ENCODE data around the gene LRRC70. TPM values are rescaled to one million over a fixed set of nuclear protein-coding genes. Genes with fewer than 3 reads are reported as not detected.

LRRC70 gene
- total and polyA plus RNA-seq, 2 experiments from 2014 or later, result 0.15 to 1.7 TPM

GRCh38 chr5:62585751-62586150 lies 7.1 kb downstream of the LRRC70 start:
- ATAC-seq, result no peak
- H3K4me2 ChIP-seq, result no peak overlapping the region
- H2AFZ ChIP-seq, result no peak overlapping the region
- DNase-seq (ENCODE audit: low spot score), result no peak
- H3K36me3 ChIP-seq (ENCODE audit: insufficient read depth), result no peaks in the 10 kb centered on the region
- peaks cover 4% of the 10 kb centered on the region; the same call in 1 of the 2 replicates for H3K9me2 ChIP-seq (ENCODE audit: insufficient read depth)
- no peaks in the 10 kb centered on the region; the same call in 1 of the 2 replicates for H3K79me2 ChIP-seq (replicated peaks; ENCODE audit: insufficient read depth)
- no peak overlapping the region for H3K4me3 ChIP-seq
- Mint-ChIP-seq H3K4me3 (no peak overlapping the region), H3K36me3 (ENCODE audit: low read depth) (no peaks in the 10 kb centered on the region), H3K4me1 (peaks cover 6% of the 10 kb centered on the region), H3K27me3 (ENCODE audit: insufficient read depth, low read depth, poor library complexity) (peaks cover 3% of the 10 kb centered on the region), H3K9me3 (no peaks in the 10 kb centered on the region), H3K27ac (peak overlapping the region; percentile 52)
- no peak overlapping the region for H3K27ac ChIP-seq (ENCODE audit: low read depth)
- H3K4me1 ChIP-seq (ENCODE audit: insufficient read depth), result no peaks in the 10 kb centered on the region
- H3K27me3 ChIP-seq (ENCODE audit: insufficient read depth), result no peaks in the 10 kb centered on the region
- TF ChIP-seq JUNB (IDR thresholded peaks at IDR 0.05; ENCODE audit: unreplicated experiment) (no peak), POLR2AphosphoS5 (IDR thresholded peaks at IDR 0.05; ENCODE audit: low read depth) (no peak), CREB1 (CRISPR knock-in tag; IDR thresholded peaks at IDR 0.05; ENCODE audit: low read depth) (no peak), REST (IDR thresholded peaks at IDR 0.05; ENCODE audit: unreplicated experiment) (no peak), ZNF331 (CRISPR knock-in tag; IDR thresholded peaks at IDR 0.05; ENCODE audit: low read depth) (no peak), ZNF114 (CRISPR knock-in tag; IDR thresholded peaks at IDR 0.05) (no peak), STAT1 (IDR thresholded peaks at IDR 0.05; ENCODE audit: unreplicated experiment) (no peak), EZH2phosphoT487 (IDR thresholded peaks at IDR 0.05; ENCODE audit: unreplicated experiment) (no peak), EZH2 (IDR thresholded peaks at IDR 0.05; ENCODE audit: low read depth, unreplicated experiment) (no peak), NANOG (IDR thresholded peaks at IDR 0.05; ENCODE audit: borderline replicate concordance) (no peak)
- TF ChIP-seq, protein P1, sequence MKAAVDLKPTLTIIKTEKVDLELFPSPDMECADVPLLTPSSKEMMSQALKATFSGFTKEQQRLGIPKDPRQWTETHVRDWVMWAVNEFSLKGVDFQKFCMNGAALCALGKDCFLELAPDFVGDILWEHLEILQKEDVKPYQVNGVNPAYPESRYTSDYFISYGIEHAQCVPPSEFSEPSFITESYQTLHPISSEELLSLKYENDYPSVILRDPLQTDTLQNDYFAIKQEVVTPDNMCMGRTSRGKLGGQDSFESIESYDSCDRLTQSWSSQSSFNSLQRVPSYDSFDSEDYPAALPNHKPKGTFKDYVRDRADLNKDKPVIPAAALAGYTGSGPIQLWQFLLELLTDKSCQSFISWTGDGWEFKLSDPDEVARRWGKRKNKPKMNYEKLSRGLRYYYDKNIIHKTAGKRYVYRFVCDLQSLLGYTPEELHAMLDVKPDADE (IDR thresholded peaks at IDR 0.05), result no peak
- TF ChIP-seq, protein P2, sequence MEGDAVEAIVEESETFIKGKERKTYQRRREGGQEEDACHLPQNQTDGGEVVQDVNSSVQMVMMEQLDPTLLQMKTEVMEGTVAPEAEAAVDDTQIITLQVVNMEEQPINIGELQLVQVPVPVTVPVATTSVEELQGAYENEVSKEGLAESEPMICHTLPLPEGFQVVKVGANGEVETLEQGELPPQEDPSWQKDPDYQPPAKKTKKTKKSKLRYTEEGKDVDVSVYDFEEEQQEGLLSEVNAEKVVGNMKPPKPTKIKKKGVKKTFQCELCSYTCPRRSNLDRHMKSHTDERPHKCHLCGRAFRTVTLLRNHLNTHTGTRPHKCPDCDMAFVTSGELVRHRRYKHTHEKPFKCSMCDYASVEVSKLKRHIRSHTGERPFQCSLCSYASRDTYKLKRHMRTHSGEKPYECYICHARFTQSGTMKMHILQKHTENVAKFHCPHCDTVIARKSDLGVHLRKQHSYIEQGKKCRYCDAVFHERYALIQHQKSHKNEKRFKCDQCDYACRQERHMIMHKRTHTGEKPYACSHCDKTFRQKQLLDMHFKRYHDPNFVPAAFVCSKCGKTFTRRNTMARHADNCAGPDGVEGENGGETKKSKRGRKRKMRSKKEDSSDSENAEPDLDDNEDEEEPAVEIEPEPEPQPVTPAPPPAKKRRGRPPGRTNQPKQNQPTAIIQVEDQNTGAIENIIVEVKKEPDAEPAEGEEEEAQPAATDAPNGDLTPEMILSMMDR (conservative IDR thresholded peaks at IDR 0.05; ENCODE audit: low read depth in 2 of 2), result no peak
- TF ChIP-seq, protein P3, sequence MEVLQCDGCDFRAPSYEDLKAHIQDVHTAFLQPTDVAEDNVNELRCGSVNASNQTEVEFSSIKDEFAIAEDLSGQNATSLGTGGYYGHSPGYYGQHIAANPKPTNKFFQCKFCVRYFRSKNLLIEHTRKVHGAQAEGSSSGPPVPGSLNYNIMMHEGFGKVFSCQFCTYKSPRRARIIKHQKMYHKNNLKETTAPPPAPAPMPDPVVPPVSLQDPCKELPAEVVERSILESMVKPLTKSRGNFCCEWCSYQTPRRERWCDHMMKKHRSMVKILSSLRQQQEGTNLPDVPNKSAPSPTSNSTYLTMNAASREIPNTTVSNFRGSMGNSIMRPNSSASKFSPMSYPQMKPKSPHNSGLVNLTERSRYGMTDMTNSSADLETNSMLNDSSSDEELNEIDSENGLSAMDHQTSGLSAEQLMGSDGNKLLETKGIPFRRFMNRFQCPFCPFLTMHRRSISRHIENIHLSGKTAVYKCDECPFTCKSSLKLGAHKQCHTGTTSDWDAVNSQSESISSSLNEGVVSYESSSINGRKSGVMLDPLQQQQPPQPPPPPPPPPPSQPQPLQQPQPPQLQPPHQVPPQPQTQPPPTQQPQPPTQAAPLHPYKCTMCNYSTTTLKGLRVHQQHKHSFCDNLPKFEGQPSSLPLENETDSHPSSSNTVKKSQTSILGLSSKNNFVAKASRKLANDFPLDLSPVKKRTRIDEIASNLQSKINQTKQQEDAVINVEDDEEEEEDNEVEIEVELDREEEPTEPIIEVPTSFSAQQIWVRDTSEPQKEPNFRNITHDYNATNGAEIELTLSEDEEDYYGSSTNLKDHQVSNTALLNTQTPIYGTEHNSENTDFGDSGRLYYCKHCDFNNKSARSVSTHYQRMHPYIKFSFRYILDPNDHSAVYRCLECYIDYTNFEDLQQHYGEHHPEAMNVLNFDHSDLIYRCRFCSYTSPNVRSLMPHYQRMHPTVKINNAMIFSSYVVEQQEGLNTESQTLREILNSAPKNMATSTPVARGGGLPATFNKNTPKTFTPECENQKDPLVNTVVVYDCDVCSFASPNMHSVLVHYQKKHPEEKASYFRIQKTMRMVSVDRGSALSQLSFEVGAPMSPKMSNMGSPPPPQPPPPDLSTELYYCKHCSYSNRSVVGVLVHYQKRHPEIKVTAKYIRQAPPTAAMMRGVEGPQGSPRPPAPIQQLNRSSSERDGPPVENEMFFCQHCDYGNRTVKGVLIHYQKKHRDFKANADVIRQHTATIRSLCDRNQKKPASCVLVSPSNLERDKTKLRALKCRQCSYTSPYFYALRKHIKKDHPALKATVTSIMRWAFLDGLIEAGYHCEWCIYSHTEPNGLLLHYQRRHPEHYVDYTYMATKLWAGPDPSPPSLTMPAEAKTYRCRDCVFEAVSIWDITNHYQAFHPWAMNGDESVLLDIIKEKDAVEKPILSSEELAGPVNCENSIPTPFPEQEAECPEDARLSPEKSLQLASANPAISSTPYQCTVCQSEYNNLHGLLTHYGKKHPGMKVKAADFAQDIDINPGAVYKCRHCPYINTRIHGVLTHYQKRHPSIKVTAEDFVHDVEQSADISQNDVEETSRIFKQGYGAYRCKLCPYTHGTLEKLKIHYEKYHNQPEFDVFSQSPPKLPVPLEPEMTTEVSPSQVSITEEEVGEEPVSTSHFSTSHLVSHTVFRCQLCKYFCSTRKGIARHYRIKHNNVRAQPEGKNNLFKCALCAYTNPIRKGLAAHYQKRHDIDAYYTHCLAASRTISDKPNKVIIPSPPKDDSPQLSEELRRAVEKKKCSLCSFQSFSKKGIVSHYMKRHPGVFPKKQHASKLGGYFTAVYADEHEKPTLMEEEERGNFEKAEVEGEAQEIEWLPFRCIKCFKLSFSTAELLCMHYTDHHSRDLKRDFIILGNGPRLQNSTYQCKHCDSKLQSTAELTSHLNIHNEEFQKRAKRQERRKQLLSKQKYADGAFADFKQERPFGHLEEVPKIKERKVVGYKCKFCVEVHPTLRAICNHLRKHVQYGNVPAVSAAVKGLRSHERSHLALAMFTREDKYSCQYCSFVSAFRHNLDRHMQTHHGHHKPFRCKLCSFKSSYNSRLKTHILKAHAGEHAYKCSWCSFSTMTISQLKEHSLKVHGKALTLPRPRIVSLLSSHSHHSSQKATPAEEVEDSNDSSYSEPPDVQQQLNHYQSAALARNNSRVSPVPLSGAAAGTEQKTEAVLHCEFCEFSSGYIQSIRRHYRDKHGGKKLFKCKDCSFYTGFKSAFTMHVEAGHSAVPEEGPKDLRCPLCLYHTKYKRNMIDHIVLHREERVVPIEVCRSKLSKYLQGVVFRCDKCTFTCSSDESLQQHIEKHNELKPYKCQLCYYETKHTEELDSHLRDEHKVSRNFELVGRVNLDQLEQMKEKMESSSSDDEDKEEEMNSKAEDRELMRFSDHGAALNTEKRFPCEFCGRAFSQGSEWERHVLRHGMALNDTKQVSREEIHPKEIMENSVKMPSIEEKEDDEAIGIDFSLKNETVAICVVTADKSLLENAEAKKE (CRISPR knock-in tag; IDR thresholded peaks at IDR 0.05), result no peak
- H4K20me1 ChIP-seq (replicated peaks; ENCODE audit: insufficient read depth), result no peaks in the 10 kb centered on the region
- no peaks in the 10 kb centered on the region for H3F3A ChIP-seq (replicated peaks; ENCODE audit: low read depth)

Data from GM23338 (cell line).